ENCODE results near the gene TMTC3.

- no peak for TF ChIP-seq POLR2AphosphoS5 (IDR thresholded peaks at IDR 0.05)
- TF ChIP-seq CTCF (IDR thresholded peaks at IDR 0.05), result no peak
- TF ChIP-seq POLR2A (IDR thresholded peaks at IDR 0.05), result no peak
- TF ChIP-seq EP300 (IDR thresholded peaks at IDR 0.05), result no peak
Measured at GRCh38 chr12:88238406-88238805, 96.3 kb downstream of the TMTC3 start.

Measured in suprapubic skin (tissue), 4 donors.